SU-DHL-6 (cell line): ENCODE results near the gene MYLK4.

ENCODE experiments used
- EZH2phosphoT487 ChIP-seq: fragments of 200-600 bp; sonication (generic), shearing (Covaris generic); conservative IDR thresholded peaks from 2 replicates; pipeline ENCODE4 v1.6.1; 2018; ENCODE audit warnings: mild to moderate bottlenecking, antibody characterized with exemption, low read length, moderate library complexity, mixed read lengths
- TF ChIP-seq, protein P1 (sequence below): fragments of 200-600 bp; sonication (generic); IDR thresholded peaks from one replicate; pipeline ENCODE4 v1.5.1; 2017; ENCODE audit warnings: antibody characterized with exemption, mild to moderate bottlenecking, low read length, moderate library complexity; ENCODE audit not compliant: insufficient read depth, poor library complexity, severe bottlenecking

- TF ChIP-seq, protein P1, sequence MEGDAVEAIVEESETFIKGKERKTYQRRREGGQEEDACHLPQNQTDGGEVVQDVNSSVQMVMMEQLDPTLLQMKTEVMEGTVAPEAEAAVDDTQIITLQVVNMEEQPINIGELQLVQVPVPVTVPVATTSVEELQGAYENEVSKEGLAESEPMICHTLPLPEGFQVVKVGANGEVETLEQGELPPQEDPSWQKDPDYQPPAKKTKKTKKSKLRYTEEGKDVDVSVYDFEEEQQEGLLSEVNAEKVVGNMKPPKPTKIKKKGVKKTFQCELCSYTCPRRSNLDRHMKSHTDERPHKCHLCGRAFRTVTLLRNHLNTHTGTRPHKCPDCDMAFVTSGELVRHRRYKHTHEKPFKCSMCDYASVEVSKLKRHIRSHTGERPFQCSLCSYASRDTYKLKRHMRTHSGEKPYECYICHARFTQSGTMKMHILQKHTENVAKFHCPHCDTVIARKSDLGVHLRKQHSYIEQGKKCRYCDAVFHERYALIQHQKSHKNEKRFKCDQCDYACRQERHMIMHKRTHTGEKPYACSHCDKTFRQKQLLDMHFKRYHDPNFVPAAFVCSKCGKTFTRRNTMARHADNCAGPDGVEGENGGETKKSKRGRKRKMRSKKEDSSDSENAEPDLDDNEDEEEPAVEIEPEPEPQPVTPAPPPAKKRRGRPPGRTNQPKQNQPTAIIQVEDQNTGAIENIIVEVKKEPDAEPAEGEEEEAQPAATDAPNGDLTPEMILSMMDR: no peak
- no peak for TF ChIP-seq EZH2phosphoT487
Measured at GRCh38 chr6:2729921-2730320, 20.8 kb downstream of the MYLK4 start.
